Stimulated activated CD8-positive, alpha-beta memory T cell treated with anti-CD3 and anti-CD28 coated beads, Interleukin-12 subunit alpha, Interleukin-12 subunit beta, amount 100 ng/mL, for 24 hours (primary cell): ENCODE measurements around the gene RBM43.

Experiments
- DNase-seq: peaks from one replicate; pipeline ENCODE4 v3.0.0-alpha.2; 2020; ENCODE audit errors: extremely low read depth

RBM43 gene

DNA sequence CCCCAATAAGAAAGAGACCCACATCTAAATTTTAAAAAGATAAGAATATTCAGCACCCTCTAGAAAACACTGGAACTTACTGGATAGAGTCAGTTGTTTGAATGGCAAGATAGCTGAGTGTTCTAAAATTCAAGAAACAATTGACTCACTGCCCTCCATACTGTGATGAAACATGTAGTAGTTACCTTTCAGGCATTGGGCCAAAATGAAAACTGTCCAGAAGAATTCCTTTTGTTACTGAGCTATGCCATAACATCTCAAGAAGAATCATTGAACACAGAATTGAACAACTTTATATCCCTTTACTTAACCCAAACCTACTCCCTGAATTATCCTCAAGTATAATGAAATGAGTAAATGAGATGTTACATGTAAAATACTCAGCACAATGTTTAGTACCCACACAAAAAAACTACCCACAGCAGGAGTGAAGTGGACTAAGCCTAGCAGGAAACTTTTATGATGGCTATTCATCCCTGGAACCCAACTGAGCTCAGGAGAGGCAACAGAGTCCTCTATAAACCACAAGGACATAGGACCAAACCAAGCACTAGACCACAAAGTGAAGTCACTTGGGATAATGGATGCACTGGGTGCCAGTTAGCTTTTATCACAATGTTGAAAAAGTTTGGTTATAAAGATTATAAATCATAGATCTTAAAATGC lies 32.7 kb downstream of the RBM43 start:
- no peak for DNase-seq

- DNase-seq, result no peak
Observed at GRCh38 chr2:151217343-151217742, 44.3 kb downstream of the RBM43 start.

GRCh38 chr2:151207100-151207499 lies 54.6 kb downstream of the RBM43 start:
- DNase-seq, result no peak

DNA sequence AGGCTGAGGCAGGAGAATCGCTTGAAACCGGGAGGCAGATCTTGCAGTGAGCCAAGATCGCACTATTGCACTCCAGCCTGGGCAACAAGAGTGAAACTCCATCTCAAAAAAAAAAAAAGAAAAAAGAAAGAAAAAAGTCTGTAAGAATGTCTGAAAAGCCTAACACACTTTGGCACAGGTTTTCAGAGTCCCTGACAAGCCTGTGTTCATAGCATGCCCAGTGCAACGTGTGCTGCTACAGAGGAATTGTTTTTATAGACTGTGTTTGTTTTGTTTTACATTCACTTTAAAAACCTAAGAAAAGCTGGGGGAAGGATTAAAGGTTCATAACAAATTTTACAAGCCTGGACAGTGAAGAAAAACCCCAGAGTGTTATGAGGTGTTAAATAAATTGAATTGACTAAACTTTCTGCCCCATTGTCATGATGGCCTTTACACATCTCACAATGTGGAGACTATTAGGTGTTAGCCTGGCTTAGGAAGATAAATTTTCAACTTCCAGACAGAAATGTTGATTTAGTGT lies 55.2 kb downstream of the RBM43 start:
- no peak for DNase-seq

DNA sequence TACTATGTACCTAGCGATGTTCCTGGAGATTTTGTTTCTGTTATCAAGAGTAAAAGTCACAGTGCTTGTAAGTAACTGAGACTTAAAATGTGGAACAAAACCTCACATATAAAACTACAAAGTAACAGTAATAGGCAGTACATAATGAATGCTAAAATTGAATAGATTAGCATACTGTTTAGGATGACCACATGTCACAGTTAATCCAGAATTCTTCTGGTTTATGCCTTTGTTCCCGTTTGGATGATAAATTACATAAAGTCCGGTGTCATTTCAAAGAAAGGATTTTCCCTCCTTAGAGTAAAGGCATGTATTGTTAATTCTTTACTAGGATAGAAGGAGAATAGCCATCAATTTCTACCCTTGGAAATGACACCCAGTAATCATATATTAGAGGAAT lies 56.1 kb downstream of the RBM43 start:
- DNase-seq, result no peak

DNA sequence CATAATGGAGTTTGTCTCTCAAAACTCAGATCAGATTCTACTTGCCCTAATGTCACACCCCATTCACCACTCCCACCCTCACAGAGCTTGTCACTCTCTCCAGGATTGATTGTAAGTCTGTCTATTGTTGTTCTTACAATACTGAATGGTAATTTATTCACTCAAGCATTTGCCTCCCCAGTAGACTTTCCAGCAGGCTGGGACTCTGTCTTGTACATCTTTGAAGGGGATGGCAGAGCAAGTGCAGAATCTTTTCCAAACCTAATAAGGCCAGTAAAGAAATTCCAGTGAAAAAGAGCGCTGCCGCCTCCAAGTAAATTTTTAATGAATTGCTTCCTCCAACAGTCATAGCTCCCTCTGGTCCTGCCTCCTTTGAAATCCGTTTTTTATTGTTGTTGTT lies 56.9 kb downstream of the RBM43 start:
- DNase-seq, result no peak

DNA sequence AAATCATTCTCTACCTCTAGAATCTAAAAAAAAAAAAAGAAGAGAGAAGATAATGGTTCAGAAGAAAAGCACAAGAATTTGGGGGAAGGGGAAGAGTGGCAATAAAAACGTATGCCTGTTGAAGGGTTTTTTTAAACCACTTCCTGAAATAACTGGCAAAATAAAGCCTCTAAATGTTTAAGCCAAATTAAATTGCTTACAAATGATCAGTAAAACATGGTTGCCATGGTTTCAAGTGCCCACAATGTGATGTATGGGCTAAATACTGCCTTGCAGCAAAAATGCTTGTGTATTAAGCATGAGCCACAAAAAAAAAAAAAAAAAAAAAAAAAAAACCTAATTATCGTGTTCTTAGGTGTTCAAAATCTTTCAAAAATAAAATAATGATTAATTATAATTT lies 60.8 kb downstream of the RBM43 start:
- DNase-seq, result no peak

- no peak for DNase-seq
Observed at GRCh38 chr2:151200277-151200676, 61.4 kb downstream of the RBM43 start.

GRCh38 chr2:151198645-151199044 lies 63.0 kb downstream of the RBM43 start:
- no peak for DNase-seq
